CD4-positive, alpha-beta T cell (primary cell): ENCODE measurements around the gene BCL11B. TPM values are rescaled to one million over a fixed set of nuclear protein-coding genes. Genes with fewer than 3 reads are reported as not detected.

Experiments used
- ATAC-seq: fragments of 200-7000 bp; cut with Tn5 transposase; one replicate; pipeline ENCODE4 v1.10.0; 2022; ENCODE audit warnings: mild to moderate bottlenecking; ENCODE audit not compliant: poor library complexity
- CTCF ChIA-PET: fragments of 350-600 bp; sonication (Branson Sonifier 250); formaldehyde crosslinking; loops from one replicate; lab custom pipeline; 2021; ENCODE audit warnings: antibody characterized with exemption, inconsistent platforms; lab: Charles Lee
- POLR2A ChIA-PET: fragments of 350-600 bp; sonication (Branson Sonifier 250); formaldehyde crosslinking; loops from one replicate; lab custom pipeline; 2021; ENCODE audit warnings: antibody characterized with exemption, inconsistent platforms; lab: Charles Lee
- DNase-seq, 14 experiments: peaks; one replicate each; pipeline ENCODE4 v3.0.0-alpha.2; 2013 to 2020; ENCODE audit warnings: mixed read lengths in 2 of 14
- H3K27ac ChIP-seq, 2 donors: one replicate each; pipeline versions ENCODE4 v1.5.1 to v1.7.0; 2013; ENCODE audit warnings: low read length in 2 of 2, low read depth in 1 of 2, mild to moderate bottlenecking in 1 of 2
- H3K27me3 ChIP-seq, 2 experiments: 1 replicate in 1 of 2; 2 replicates in 1 of 2; pipeline versions ENCODE4 v1.6.1 to v1.7.0; 2013; ENCODE audit warnings: low read length in 2 of 2, control low read depth in 1 of 2, mild to moderate bottlenecking in 1 of 2, moderate library complexity in 1 of 2; ENCODE audit not compliant: insufficient read depth in 2 of 2, control insufficient read depth in 1 of 2
- H3K36me3 ChIP-seq: one replicate; pipeline ENCODE4 v1.6.1; 2013; ENCODE audit warnings: low read length, control low read depth; ENCODE audit not compliant: insufficient read depth
- H3K4me1 ChIP-seq: one replicate; pipeline ENCODE4 v1.6.1; 2013; ENCODE audit warnings: low read length, control low read depth; ENCODE audit not compliant: insufficient read depth
- H3K4me3 ChIP-seq: one replicate; pipeline ENCODE4 v1.5.1; 2013; ENCODE audit warnings: mild to moderate bottlenecking, low read length, moderate library complexity
- H3K9me3 ChIP-seq, 2 experiments: 1 replicate in 1 of 2; 2 replicates in 1 of 2; pipeline versions ENCODE4 v1.6.1 to v1.7.0; 2013; ENCODE audit warnings: low read length in 2 of 2, mild to moderate bottlenecking in 2 of 2, control low read depth in 1 of 2, moderate library complexity in 1 of 2; ENCODE audit not compliant: control insufficient read depth in 1 of 2, insufficient read depth in 1 of 2
- H3K27ac Mint-ChIP-seq: one replicate; pipeline ENCODE4 v1.8.0; 2020; ENCODE audit warnings: mixed read lengths
- H3K27me3 Mint-ChIP-seq: one replicate; pipeline ENCODE4 v1.8.0; 2021; ENCODE audit warnings: mixed read lengths
- H3K36me3 Mint-ChIP-seq: one replicate; pipeline ENCODE4 v1.8.0; 2021; ENCODE audit warnings: low read depth, mixed read lengths
- H3K4me1 Mint-ChIP-seq: one replicate; pipeline ENCODE4 v1.8.0; 2021; ENCODE audit warnings: low read depth, mixed read lengths
- H3K4me3 Mint-ChIP-seq: one replicate; pipeline ENCODE4 v1.8.0; 2020; ENCODE audit warnings: mild to moderate bottlenecking, mixed read lengths
- H3K9me3 Mint-ChIP-seq: one replicate; pipeline ENCODE4 v1.8.0; 2020; ENCODE audit warnings: mixed read lengths
- intact Hi-C, 2 experiments: fragments of 100-400 bp; cut with DNase I in 1 of 2; cut with micrococcal nuclease in 1 of 2; formaldehyde crosslinking; loops; one replicate each; pipeline versions ENCODE4 v1.15.1 to v1.9.0; 2023 to 2025; cut with DNase I, micrococcal nuclease
- total RNA-seq, 174 experiments: library from RNA in 2 of 174; stranded (reverse) in 2 of 174; gene quantifications; one replicate each; pipeline ENCODE4 v1.2.3 and lab custom pipeline; 2021 to 2026
- TF ChIP-seq, protein P1 (sequence below): fragments of 200-600 bp; IDR thresholded peaks from one replicate; pipeline ENCODE4 v1.8.0; 2022; ENCODE audit warnings: antibody characterized with exemption, mild to moderate bottlenecking

BCL11B gene
- total RNA-seq, 2 experiments from 2014 or later = 244 to 254 TPM

DNA sequence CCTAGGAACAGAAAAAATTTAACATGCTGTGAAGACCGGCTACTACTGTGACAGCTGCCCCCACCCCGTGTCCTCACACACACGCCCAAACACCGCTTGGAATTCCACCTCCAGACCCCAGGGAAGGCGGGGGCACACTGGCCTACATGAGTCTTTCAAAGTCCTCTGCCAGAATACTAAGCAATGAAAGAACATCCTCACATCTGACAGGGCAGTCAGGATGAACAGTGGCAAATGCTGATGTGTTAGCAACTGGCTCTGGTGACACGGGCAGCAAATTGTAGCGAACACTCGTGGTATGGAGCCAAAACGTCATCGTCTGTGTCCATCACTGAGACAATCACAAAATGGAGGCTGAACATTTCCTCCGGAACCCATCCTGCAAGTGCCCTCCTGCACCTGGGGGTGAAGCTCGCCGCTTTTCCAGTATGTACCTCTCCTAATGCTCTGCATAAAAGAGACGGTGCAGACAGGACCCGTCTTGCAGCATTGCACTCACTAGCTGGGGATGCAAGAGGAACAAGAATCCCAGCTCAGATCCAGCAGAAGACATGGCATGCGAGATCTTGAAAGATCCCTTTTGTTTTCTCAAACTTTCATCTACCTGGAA, 94.8 kb downstream of the BCL11B start:
- intact Hi-C loops = no loop called here

GRCh38 chr14:99176156-99176945, 95.6 kb downstream of the BCL11B start:
- Mint-ChIP-seq H3K9me3 (no peaks in the 10 kb centered on the region), H3K4me1 (peaks cover 73% of the 10 kb centered on the region), H3K27me3 (no peaks in the 10 kb centered on the region), H3K36me3 (peaks cover 90% of the 10 kb centered on the region), H3K27ac (peak overlapping the region; percentile 95), H3K4me3 (no peak overlapping the region)
- no peak overlapping the region for H3K27ac ChIP-seq
- TF ChIP-seq, protein P1, sequence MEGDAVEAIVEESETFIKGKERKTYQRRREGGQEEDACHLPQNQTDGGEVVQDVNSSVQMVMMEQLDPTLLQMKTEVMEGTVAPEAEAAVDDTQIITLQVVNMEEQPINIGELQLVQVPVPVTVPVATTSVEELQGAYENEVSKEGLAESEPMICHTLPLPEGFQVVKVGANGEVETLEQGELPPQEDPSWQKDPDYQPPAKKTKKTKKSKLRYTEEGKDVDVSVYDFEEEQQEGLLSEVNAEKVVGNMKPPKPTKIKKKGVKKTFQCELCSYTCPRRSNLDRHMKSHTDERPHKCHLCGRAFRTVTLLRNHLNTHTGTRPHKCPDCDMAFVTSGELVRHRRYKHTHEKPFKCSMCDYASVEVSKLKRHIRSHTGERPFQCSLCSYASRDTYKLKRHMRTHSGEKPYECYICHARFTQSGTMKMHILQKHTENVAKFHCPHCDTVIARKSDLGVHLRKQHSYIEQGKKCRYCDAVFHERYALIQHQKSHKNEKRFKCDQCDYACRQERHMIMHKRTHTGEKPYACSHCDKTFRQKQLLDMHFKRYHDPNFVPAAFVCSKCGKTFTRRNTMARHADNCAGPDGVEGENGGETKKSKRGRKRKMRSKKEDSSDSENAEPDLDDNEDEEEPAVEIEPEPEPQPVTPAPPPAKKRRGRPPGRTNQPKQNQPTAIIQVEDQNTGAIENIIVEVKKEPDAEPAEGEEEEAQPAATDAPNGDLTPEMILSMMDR = no peak
- H3K9me3 ChIP-seq = peaks cover 0 to 32% of the 10 kb centered on the region in 2 experiments
- H3K36me3 ChIP-seq = peaks cover 81% of the 10 kb centered on the region
- peaks cover 40% of the 10 kb centered on the region for H3K4me1 ChIP-seq
- ChIA-PET POLR2A (interaction anchor here (83.0 kb wide), 1 partner anchor 67 kb away, joined by 4389 read pairs; the partner anchor contains the start of gene BCL11B), CTCF (no interaction called here)
- ATAC-seq (no peak), DNase-seq (peak in 2 of 14 experiments; percentile 1 to 24)
- H3K27me3 ChIP-seq = no peaks in the 10 kb centered on the region
- H3K4me3 ChIP-seq = no peak overlapping the region
- intact Hi-C loops = no loop called here

More for the DNA sequence above, 94.8 kb downstream of the BCL11B start:
- Mint-ChIP-seq H3K27ac (peak overlapping the region; percentile 95), H3K4me3 (no peak overlapping the region), H3K4me1 (peaks cover 73% of the 10 kb centered on the region), H3K36me3 (peaks cover 90% of the 10 kb centered on the region), H3K27me3 (no peaks in the 10 kb centered on the region), H3K9me3 (no peaks in the 10 kb centered on the region)
- CTCF ChIA-PET = interaction anchor here (3.0 kb wide), 1 partner anchor 12 kb away, joined by 9 read pairs; no protein-coding TSS in a partner anchor
- H3K36me3 ChIP-seq = peaks cover 83% of the 10 kb centered on the region
- peaks cover 0 to 32% of the 10 kb centered on the region in 2 experiments for H3K9me3 ChIP-seq
- H3K4me1 ChIP-seq = peaks cover 48% of the 10 kb centered on the region
- no peak overlapping the region for H3K27ac ChIP-seq
- peak in 2 of 14 experiments; percentile 0 to 7 for DNase-seq
- no peak overlapping the region for H3K4me3 ChIP-seq
- TF ChIP-seq, protein P1 = no peak
- H3K27me3 ChIP-seq = no peaks in the 10 kb centered on the region
- POLR2A ChIA-PET = interaction anchor here (83.0 kb wide), 1 partner anchor 66 kb away, joined by 4389 read pairs; the partner anchor contains the start of gene BCL11B
- ATAC-seq = no peak

GRCh38 chr14:99175331-99176155, 96.5 kb downstream of the BCL11B start:
- DNase-seq = peak in 4 of 14 experiments; percentile 2 to 31 (median 16)
- Mint-ChIP-seq H3K9me3 (no peaks in the 10 kb centered on the region), H3K4me1 (peaks cover 73% of the 10 kb centered on the region), H3K36me3 (peaks cover 90% of the 10 kb centered on the region), H3K4me3 (peak overlapping the region; percentile 11), H3K27me3 (no peaks in the 10 kb centered on the region), H3K27ac (no peak overlapping the region)
- Histone ChIP-seq H3K27me3 (no peaks in the 10 kb centered on the region), H3K36me3 (peaks cover 82% of the 10 kb centered on the region), H3K27ac (no peak overlapping the region), H3K4me3 (no peak overlapping the region), H3K9me3 (peaks cover 0 to 32% of the 10 kb centered on the region in 2 experiments), H3K4me1 (peaks cover 32% of the 10 kb centered on the region)
- ATAC-seq = no peak
- TF ChIP-seq, protein P1 = no peak
- ChIA-PET CTCF (no interaction called here), POLR2A (interaction anchor here (1.2 kb wide), 1 partner anchor 1198 kb away, joined by 4 read pairs; no protein-coding TSS in a partner anchor)
- intact Hi-C loops = no loop called here
